H9 (cell line): ENCODE data around the gene GLIS2. TPM values are rescaled to one million over a fixed set of nuclear protein-coding genes. Genes with fewer than 3 reads are reported as not detected.

ENCODE experiments used
- DNase-seq: peaks from one replicate; pipeline ENCODE4 v3.0.0-alpha.2; 2017
- H2AFZ ChIP-seq: one replicate; pipeline ENCODE4 v1.6.1; 2013; ENCODE audit warnings: mild to moderate bottlenecking, low read length, control low read depth, moderate library complexity
- H2AK5ac ChIP-seq: 2 replicates; pipeline ENCODE4 v1.6.1; 2013; ENCODE audit warnings: low read length, control low read depth, mixed read lengths; ENCODE audit not compliant: insufficient read length
- H2BK120ac ChIP-seq: one replicate; pipeline ENCODE4 v1.6.1; 2013; ENCODE audit warnings: low read depth, mild to moderate bottlenecking, low read length, control low read depth, inconsistent platforms; ENCODE audit not compliant: poor library complexity, severe bottlenecking
- H2BK12ac ChIP-seq: 2 replicates; pipeline ENCODE4 v1.6.1; 2013; ENCODE audit warnings: low read length, control low read depth, mixed read lengths, low read depth; ENCODE audit not compliant: insufficient read length
- H2BK15ac ChIP-seq: 2 replicates; pipeline ENCODE4 v1.6.1; 2013; ENCODE audit warnings: low read depth, low read length, control low read depth
- H2BK20ac ChIP-seq: one replicate; pipeline ENCODE4 v1.6.1; 2013; ENCODE audit warnings: low read depth, mild to moderate bottlenecking, low read length, control low read depth, inconsistent platforms; ENCODE audit not compliant: poor library complexity, severe bottlenecking
- H2BK5ac ChIP-seq: 2 replicates; pipeline ENCODE4 v1.6.1; 2013; ENCODE audit warnings: low read length, control low read depth, mixed read lengths; ENCODE audit not compliant: insufficient read length
- H3K14ac ChIP-seq: 2 replicates; pipeline ENCODE4 v1.6.1; 2013; ENCODE audit warnings: low read length, control low read depth; ENCODE audit not compliant: insufficient read depth
- H3K18ac ChIP-seq: 2 replicates; pipeline ENCODE4 v1.6.1; 2013; ENCODE audit warnings: low read depth, mild to moderate bottlenecking, mixed read lengths, low read length, control low read depth; ENCODE audit not compliant: insufficient read length
- H3K23ac ChIP-seq: 2 replicates; pipeline ENCODE4 v1.6.1; 2013; ENCODE audit warnings: low read length, control low read depth, mixed read lengths, low read depth; ENCODE audit not compliant: insufficient read length
- H3K23me2 ChIP-seq: 2 replicates; pipeline ENCODE4 v1.6.1; 2013; ENCODE audit warnings: low read depth, mild to moderate bottlenecking, mixed read lengths, low read length, control low read depth; ENCODE audit not compliant: insufficient read length, poor library complexity, severe bottlenecking
- H3K27ac ChIP-seq: 2 replicates; pipeline ENCODE4 v1.5.1; 2013; ENCODE audit warnings: low read length, control low read depth, mixed read lengths, low read depth; ENCODE audit not compliant: insufficient read length
- H3K27me3 ChIP-seq: 2 replicates; pipeline ENCODE4 v1.6.1; 2013; ENCODE audit warnings: low read length, control low read depth, inconsistent platforms; ENCODE audit not compliant: insufficient read depth
- H3K4ac ChIP-seq: 2 replicates; pipeline ENCODE4 v1.6.1; 2013; ENCODE audit warnings: low read depth, mild to moderate bottlenecking, control low read depth, inconsistent platforms, low read length, moderate library complexity
- H3K4me1 ChIP-seq: 2 replicates; pipeline ENCODE4 v1.6.1; 2013; ENCODE audit warnings: low read length, control low read depth, inconsistent platforms; ENCODE audit not compliant: insufficient read depth
- H3K4me2 ChIP-seq: 2 replicates; pipeline ENCODE4 v1.6.1; 2013; ENCODE audit warnings: low read length, control low read depth, mixed read lengths; ENCODE audit not compliant: insufficient read length, insufficient read depth
- H3K56ac ChIP-seq: 2 replicates; pipeline ENCODE4 v1.6.1; 2013; ENCODE audit warnings: low read depth, mild to moderate bottlenecking, mixed read lengths, low read length, control low read depth; ENCODE audit not compliant: insufficient read length
- H3K79me1 ChIP-seq: 2 replicates; pipeline ENCODE4 v1.6.1; 2013; ENCODE audit warnings: low read depth, mild to moderate bottlenecking, moderate library complexity, low read length, control low read depth, inconsistent platforms; ENCODE audit not compliant: insufficient read depth, poor library complexity, severe bottlenecking
- H3K79me2 ChIP-seq: 2 replicates; pipeline ENCODE4 v1.6.1; 2013; ENCODE audit warnings: low read length, control low read depth, inconsistent platforms; ENCODE audit not compliant: insufficient read depth
- H3K9ac ChIP-seq: 2 replicates; pipeline ENCODE4 v1.6.1; 2013; ENCODE audit warnings: low read length, control low read depth, mixed read lengths; ENCODE audit not compliant: insufficient read length; ENCODE audit errors: extremely low read depth
- H3K9me3 ChIP-seq: one replicate; pipeline ENCODE4 v1.6.1; 2013; ENCODE audit warnings: low read depth, low read length, inconsistent platforms; ENCODE audit not compliant: control insufficient read depth
- H3T11ph ChIP-seq: one replicate; pipeline ENCODE4 v1.6.1; 2013; ENCODE audit warnings: mild to moderate bottlenecking, low read length, control low read depth, inconsistent platforms
- H4K20me1 ChIP-seq: one replicate; pipeline ENCODE4 v1.6.1; 2013; ENCODE audit not compliant: control insufficient read depth, insufficient read length, insufficient read depth
- H4K5ac ChIP-seq: 2 replicates; pipeline ENCODE4 v1.6.1; 2013; ENCODE audit warnings: low read depth, mild to moderate bottlenecking, mixed read lengths, low read length, control low read depth; ENCODE audit not compliant: insufficient read length
- H4K8ac ChIP-seq: replicated peaks from 2 replicates; pipeline ENCODE4 v1.6.1; 2013; ENCODE audit warnings: low read length, control low read depth, mixed read lengths, low read depth; ENCODE audit not compliant: insufficient read length
- H4K91ac ChIP-seq: 2 replicates; pipeline ENCODE4 v1.6.1; 2013; ENCODE audit warnings: low read depth, mild to moderate bottlenecking, moderate library complexity, mixed read lengths, low read length, control low read depth; ENCODE audit not compliant: insufficient read length
- H3K27ac Mint-ChIP-seq, 3 experiments: 2 replicates in 2 of 3; 3 replicates in 1 of 3; pipeline ENCODE4 v1.8.0; 2020 to 2021; ENCODE audit warnings: mixed read lengths in 3 of 3, mild to moderate bottlenecking in 1 of 3, moderate library complexity in 1 of 3
- H3K27me3 Mint-ChIP-seq: 2 replicates; pipeline ENCODE4 v1.8.0; 2021; ENCODE audit warnings: low read depth, mild to moderate bottlenecking, moderate library complexity, mixed read lengths
- H3K36me3 Mint-ChIP-seq, 3 experiments: 2 replicates in 2 of 3; 3 replicates in 1 of 3; pipeline ENCODE4 v1.8.0; 2020 to 2021; ENCODE audit warnings: low read depth in 3 of 3, mixed read lengths in 3 of 3; ENCODE audit not compliant: insufficient read depth in 1 of 3
- H3K4me1 Mint-ChIP-seq, 2 experiments: 2 replicates each; pipeline ENCODE4 v1.8.0; 2020; ENCODE audit warnings: mixed read lengths in 2 of 2
- H3K4me3 Mint-ChIP-seq, 2 experiments: 2 replicates in 1 of 2; 3 replicates in 1 of 2; pipeline ENCODE4 v1.8.0; 2020 to 2021; ENCODE audit warnings: mild to moderate bottlenecking in 2 of 2, mixed read lengths in 2 of 2, moderate library complexity in 1 of 2
- H3K9me3 Mint-ChIP-seq, 2 experiments: 2 replicates in 1 of 2; 3 replicates in 1 of 2; pipeline ENCODE4 v1.8.0; 2020; ENCODE audit warnings: mild to moderate bottlenecking in 2 of 2, mixed read lengths in 2 of 2, moderate library complexity in 1 of 2
- WGBS: extraction: QIAGEN DNeasy Blood & Tissue Kit; methylation state at CpG from one replicate; pipeline ENCODE4 v1.1.7; 2013; ENCODE audit warnings: missing lambda C conversion rate, low lambda C conversion rate, mixed read lengths; ENCODE audit not compliant: insufficient read length; ENCODE audit errors: extremely low coverage; 5-methylcytosine and 5-hydroxymethylcytosine counted together
- total RNA-seq: library from RNA; stranded (reverse); gene quantifications from 2 replicates; pipeline ENCODE4 v1.2.1, GENCODE V29; 2021
- TF ChIP-seq, protein P1 (sequence below): fragments of 200-600 bp; sonication (generic); conservative IDR thresholded peaks from 3 replicates; pipeline ENCODE4 v1.8.0; 2021; ENCODE audit warnings: antibody characterized with exemption, mild to moderate bottlenecking

Gene GLIS2
- total RNA-seq, 1 experiment from 2014 or later = 14.3 TPM

DNA sequence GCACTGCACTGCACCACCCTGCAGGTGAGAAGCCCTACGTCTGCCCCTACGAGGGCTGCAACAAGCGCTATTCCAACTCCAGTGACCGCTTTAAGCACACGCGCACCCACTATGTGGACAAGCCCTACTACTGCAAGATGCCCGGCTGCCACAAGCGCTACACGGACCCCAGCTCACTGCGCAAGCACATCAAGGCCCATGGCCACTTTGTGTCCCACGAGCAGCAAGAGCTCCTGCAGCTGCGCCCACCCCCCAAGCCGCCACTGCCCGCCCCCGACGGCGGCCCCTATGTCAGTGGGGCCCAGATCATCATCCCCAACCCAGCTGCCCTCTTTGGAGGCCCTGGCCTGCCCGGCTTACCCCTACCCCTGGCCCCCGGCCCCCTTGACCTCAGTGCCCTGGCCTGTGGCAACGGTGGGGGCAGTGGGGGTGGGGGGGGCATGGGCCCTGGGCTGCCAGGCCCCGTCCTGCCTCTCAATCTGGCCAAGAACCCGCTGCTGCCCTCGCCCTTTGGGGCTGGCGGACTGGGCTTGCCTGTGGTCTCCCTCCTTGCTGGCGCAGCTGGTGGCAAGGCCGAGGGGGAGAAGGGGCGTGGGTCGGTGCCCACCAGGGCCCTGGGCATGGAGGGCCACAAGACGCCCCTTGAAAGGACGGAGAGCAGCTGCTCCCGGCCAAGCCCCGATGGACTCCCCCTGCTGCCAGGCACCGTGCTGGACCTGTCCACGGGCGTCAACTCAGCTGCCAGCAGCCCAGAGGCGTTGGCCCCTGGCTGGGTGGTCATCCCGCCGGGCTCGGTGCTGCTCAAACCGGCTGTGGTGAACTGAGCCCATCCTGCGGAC, 21.1 kb downstream of the GLIS2 start:
- H3K79me1 ChIP-seq = no peaks in the 10 kb centered on the region
- H3K79me2 ChIP-seq = no peaks in the 10 kb centered on the region
- no peaks in the 10 kb centered on the region for H3K27me3 Mint-ChIP-seq
- TF ChIP-seq, protein P1, sequence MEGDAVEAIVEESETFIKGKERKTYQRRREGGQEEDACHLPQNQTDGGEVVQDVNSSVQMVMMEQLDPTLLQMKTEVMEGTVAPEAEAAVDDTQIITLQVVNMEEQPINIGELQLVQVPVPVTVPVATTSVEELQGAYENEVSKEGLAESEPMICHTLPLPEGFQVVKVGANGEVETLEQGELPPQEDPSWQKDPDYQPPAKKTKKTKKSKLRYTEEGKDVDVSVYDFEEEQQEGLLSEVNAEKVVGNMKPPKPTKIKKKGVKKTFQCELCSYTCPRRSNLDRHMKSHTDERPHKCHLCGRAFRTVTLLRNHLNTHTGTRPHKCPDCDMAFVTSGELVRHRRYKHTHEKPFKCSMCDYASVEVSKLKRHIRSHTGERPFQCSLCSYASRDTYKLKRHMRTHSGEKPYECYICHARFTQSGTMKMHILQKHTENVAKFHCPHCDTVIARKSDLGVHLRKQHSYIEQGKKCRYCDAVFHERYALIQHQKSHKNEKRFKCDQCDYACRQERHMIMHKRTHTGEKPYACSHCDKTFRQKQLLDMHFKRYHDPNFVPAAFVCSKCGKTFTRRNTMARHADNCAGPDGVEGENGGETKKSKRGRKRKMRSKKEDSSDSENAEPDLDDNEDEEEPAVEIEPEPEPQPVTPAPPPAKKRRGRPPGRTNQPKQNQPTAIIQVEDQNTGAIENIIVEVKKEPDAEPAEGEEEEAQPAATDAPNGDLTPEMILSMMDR = no peak
- H3K23me2 ChIP-seq = no peaks in the 10 kb centered on the region
- WGBS = no CpG with 5 or more reads among the region's 41 CpGs
- H3K9ac ChIP-seq = no peak overlapping the region
- no peak overlapping the region for H3K27ac ChIP-seq
- H3K4me1 Mint-ChIP-seq = no peaks in the 10 kb centered on the region
- H3K4me3 Mint-ChIP-seq = no peak overlapping the region
- no peak overlapping the region for H4K91ac ChIP-seq
- H3K9me3 ChIP-seq = no peaks in the 10 kb centered on the region
- no peak overlapping the region for H3K4me2 ChIP-seq
- H2AK5ac ChIP-seq = no peak overlapping the region
- H3K4me1 ChIP-seq = no peaks in the 10 kb centered on the region
- no peak overlapping the region for H2AFZ ChIP-seq
- no peak overlapping the region for H3K23ac ChIP-seq
- peaks cover 5 to 26% (median 15%) of the 10 kb centered on the region in 3 experiments; a peak in 6 of 7 replicates for H3K36me3 Mint-ChIP-seq
- H3K27ac Mint-ChIP-seq = peak overlapping the region in 1 of 3 experiments; percentile 62; a peak in 1 of 7 replicates
- no peak overlapping the region for H2BK120ac ChIP-seq
- H3K27me3 ChIP-seq = no peaks in the 10 kb centered on the region
- H3K14ac ChIP-seq = no peak overlapping the region; the same call in 1 of the 2 replicates
- no peak overlapping the region for H2BK20ac ChIP-seq
- peak; percentile 31 for DNase-seq
- H3K4ac ChIP-seq = no peak overlapping the region
- no peak overlapping the region for H2BK12ac ChIP-seq
- H4K5ac ChIP-seq = no peak overlapping the region
- H2BK15ac ChIP-seq = no peak overlapping the region
- H3K9me3 Mint-ChIP-seq = no peaks in the 10 kb centered on the region
- H4K8ac ChIP-seq = no peak overlapping the region
- no peak overlapping the region for H3T11ph ChIP-seq
- no peak overlapping the region for H2BK5ac ChIP-seq
- no peak overlapping the region for H3K18ac ChIP-seq
- H3K56ac ChIP-seq = no peak overlapping the region
- H4K20me1 ChIP-seq = no peaks in the 10 kb centered on the region
